GM18858 (cell line): ENCODE results near the gene ITGAX.

Source experiments
- ATAC-seq: cut with Tn5 transposase; IDR thresholded peaks from one replicate; pipeline ENCODE4 v1.9.1; 2021; ENCODE audit not compliant: unreplicated experiment

The ITGAX gene

GRCh38 chr16:31430380-31431052 lies 75.5 kb downstream of the ITGAX start:
- ATAC-seq = no peak
